Retinal pigment epithelial cell (primary cell): ENCODE measurements around the gene CYB561D2.
A peak's percentile ranks its signal among the peaks of the same experiment; 100 is the strongest.

ENCODE experiments used
- DNase-seq: peaks from one replicate; pipeline ENCODE4 v3.0.0-alpha.2; 2010; ENCODE audit warnings: low read depth
- H3K4me3 ChIP-seq: 2 replicates; pipeline ENCODE4 v1.5.1; 2011; ENCODE audit warnings: mild to moderate bottlenecking, low read length, control low read depth, moderate library complexity
- TF ChIP-seq, protein P1 (sequence below): conservative IDR thresholded peaks from 2 replicates; pipeline ENCODE4 v1.5.1; 2011; ENCODE audit warnings: low read depth, low read length, control low read depth, inconsistent platforms

Gene CYB561D2

DNA sequence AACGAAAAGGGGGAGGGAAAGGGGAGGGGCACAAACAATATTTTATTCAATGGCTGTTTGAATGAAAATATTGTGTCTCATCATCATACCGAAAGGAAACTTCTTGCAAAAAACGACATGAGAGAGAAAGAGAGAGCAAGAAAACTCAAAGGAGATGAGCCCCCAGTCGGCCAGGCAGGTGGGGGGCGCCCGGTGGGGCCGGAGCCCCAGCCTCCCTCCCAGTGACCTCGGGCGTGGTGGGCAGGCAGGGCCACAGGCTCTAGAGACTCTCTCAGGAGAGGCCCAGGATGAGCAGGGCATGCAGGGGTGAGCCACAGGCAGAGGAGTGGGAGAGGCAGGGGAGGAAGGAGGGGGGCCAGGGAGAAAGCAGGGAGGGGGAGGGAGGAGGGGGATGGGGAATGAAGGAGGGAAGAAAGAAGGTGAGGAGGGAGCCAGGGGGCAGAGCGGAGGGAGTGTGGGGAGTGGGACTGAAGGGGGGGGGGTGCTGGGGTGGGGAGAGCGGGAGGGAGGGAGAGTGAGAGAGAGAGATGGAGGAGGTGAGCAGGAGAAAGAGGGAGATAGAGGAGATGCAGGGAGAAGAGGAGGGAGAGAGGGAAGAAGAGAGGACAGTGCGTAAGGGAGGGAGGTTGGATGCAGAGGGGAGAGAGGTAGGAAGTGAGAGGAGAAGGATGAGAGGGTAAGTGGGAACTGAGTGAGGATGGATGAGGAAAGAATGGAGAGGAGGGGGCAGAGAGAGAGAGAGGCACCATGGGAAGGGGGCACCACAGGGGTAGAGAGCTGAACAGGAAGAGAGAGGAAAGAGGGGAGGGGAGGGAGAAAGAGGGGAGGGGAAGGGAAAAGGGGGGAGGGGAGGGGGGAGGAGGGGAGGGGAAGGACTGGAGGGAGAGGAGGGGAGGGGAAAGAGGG, 22.7 kb downstream of the CYB561D2 start:
- TF ChIP-seq, protein P1, sequence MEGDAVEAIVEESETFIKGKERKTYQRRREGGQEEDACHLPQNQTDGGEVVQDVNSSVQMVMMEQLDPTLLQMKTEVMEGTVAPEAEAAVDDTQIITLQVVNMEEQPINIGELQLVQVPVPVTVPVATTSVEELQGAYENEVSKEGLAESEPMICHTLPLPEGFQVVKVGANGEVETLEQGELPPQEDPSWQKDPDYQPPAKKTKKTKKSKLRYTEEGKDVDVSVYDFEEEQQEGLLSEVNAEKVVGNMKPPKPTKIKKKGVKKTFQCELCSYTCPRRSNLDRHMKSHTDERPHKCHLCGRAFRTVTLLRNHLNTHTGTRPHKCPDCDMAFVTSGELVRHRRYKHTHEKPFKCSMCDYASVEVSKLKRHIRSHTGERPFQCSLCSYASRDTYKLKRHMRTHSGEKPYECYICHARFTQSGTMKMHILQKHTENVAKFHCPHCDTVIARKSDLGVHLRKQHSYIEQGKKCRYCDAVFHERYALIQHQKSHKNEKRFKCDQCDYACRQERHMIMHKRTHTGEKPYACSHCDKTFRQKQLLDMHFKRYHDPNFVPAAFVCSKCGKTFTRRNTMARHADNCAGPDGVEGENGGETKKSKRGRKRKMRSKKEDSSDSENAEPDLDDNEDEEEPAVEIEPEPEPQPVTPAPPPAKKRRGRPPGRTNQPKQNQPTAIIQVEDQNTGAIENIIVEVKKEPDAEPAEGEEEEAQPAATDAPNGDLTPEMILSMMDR: no peak
- H3K4me3 ChIP-seq: no peak overlapping the region
- DNase-seq: no peak

DNA sequence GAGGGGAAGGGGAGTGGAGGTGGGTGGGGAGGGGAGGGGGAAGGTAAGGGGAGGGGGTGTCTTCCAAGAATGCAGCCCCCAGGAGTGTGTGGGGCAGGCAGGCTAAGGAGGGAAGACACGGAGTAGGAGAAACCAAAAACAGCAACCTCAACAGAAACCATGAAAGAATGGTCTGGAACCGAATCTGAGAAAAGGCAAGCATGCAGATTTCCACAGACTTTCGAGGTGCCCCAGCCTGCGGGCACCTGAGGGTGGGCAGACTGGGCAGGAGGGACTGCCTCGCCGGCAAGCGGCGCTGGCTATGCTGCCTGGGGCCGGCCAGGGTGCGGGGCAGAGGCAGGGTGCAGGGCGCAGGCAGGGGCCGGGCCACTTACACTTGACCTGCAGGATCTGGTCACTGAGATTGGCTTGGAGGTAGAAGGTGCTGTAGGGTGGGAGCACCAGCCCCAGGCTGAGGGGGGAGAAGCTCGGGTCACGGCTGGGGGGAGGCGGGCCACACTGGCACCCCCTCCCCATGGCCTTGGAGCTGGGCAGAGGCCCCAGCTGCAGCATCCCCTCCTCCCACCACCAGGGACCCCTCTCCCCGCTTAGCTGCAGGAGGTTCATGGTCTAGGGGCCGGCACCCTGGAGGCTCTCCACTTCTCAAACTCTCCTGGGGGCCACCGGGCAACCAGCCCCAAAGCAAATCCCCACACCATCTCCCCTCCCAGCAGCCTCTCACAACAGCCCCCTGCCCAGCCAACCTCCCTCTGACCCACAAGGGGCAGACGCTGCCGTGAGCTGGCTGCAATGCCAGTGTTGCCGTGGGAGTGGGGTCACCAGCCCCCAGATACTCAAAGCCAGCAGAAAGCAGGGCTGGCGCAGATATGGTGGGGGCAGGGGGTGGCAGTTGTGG, 23.9 kb downstream of the CYB561D2 start:
- TF ChIP-seq, protein P1: no peak
- DNase-seq: no peak
- no peak overlapping the region for H3K4me3 ChIP-seq

DNA sequence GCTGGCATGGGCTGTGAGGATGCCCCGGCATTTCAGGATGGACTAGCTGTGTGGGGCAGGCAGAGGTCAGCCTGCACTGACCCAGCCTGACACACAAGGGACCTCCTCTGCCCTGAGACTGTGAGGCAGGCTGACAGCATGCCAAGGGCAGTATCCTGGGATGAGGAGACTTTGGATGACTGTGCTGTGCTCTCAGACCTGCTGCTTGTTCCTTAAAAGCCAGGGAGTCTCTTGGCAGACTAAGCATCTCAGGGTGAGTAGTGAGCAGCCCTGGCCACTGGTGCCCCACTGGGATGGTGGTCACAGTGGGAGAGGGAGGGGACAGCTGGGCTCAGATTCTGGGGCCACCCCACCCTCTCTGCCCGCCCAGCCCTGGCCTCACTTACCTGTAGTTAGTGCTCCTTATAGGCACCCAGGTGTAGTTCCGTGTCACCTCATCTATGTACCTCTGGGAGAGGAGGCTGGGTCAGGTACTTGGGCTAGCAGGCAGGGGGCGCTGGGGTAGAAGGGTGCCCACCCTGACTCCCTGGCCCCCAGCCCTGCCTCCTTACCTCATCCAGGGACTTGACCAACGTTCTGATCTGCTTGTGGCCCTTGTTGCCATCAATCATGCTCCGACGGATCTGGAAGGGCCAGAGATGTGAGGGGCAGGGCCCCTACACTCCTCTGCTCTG, 24.7 kb downstream of the CYB561D2 start:
- DNase-seq: no peak
- H3K4me3 ChIP-seq: no peak overlapping the region
- TF ChIP-seq, protein P1: peak; percentile 29

DNA sequence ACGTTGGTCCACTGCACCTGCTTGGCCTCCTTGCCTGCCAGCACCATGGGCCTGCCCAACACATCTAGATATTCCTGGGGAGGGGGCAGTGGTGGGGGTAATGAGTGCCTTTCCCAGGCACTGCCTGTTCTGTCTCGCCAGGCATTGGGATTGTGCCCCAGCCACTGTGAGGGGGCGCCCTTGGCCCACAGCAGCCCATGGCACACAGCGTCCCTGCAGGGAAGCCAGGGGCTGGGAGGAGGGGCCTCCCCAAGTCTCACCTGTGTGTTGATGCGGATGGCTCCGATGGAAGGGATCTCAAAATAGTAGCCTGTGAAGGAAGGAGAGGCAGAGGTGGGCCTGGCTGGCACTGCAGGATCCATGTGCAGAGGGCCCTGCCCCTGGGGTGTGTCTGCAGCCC, 27.4 kb downstream of the CYB561D2 start:
- no peak for DNase-seq
- TF ChIP-seq, protein P1: no peak
- H3K4me3 ChIP-seq: no peak overlapping the region

DNA sequence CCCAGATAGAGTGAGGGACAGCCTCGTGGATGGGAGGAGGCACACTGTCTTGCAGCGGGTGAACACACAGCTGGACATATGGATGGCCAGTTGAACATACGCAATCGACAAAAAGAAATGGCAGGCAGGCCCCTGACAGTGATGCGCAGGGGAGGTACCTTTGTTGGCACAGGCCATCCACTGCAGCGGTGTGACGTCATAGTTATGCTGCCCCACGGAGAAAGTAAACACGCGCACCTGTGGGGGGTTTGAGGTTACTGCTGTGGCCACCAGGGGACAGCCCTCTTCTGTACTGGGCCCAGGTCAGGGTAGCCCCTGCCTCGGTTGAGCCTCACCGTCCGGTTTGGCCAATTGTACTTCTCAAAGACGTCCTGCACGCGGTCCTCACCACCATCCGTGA, 28.1 kb downstream of the CYB561D2 start:
- TF ChIP-seq, protein P1: no peak
- no peak for DNase-seq

DNA sequence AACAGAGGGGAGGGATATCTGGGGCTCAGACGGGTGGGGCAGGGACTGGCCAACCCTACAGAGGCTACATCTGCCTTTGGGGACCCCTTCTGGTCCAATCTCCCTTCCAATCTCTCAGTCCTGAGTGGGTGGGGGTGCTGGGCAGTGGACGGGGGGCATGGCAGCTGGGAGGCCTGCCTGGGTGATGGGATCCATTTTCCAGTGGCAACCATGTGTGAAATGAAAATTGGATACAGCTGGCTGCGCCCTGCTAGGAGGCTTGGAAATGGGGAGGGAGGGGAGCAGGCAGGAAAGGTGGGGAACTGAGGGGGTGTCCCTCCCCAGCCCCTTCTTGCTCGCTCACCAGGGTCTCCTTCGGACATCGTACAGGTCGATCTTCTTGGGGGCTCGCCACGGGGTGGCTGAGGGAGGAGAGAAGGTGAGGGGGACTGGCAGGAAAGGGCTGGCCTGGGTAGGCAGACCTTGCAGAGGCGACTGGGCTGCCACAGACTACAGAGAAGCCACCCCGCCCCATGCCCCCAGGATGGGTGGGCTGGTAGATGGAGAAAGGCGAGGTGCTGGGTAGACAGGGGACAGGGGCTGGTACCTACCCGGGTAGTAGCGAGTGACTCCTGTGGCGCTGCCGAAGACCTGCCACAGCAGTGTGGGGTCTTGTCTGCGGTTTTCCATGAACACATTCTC, 29.9 kb downstream of the CYB561D2 start:
- H3K4me3 ChIP-seq: no peak overlapping the region
- TF ChIP-seq, protein P1: no peak
- DNase-seq: no peak

More for the DNA sequence above, 28.1 kb downstream of the CYB561D2 start:
- no peak overlapping the region for H3K4me3 ChIP-seq
